ENCODE results near the gene MTUS2.

GRCh38 chr13:29490561-29490885 lies 670.4 kb downstream of the MTUS2 start:
- TF ChIP-seq CTCF (IDR thresholded peaks at IDR 0.05) (no peak), POLR2A (IDR thresholded peaks at IDR 0.05) (no peak)
